Activated CD4-positive, CD25-positive, alpha-beta regulatory T cell (primary cell): ENCODE measurements around the gene CARD14.
"Not testable (repeated sequence)": the region's sequence is repeated elsewhere in the genome, so short reads cannot be mapped to it uniquely, and the experiment has no call there.

Experiments
- DNase-seq, 4 experiments: peaks; one replicate each; lab custom pipeline; 2025; lab: John Stamatoyannopoulos, UW

Gene CARD14

GRCh38 chr17:80147035-80147822 is 22.6 kb upstream of the CARD14 start, which contains the start of gene EIF4A3:
Gene EIF4A3 (minus strand): TSS chr17:80147128. CDS start chr17:80146961, 167 bp downstream.
- peak; percentile 85 to 93 (median 90) for DNase-seq

- no peak for DNase-seq
These were observed 18.5 kb upstream of the CARD14 start for GRCh38 chr17:80151333-80151732.

GRCh38 chr17:80152081-80152702 is 17.6 kb upstream of the CARD14 start:
- no peak for DNase-seq

- DNase-seq = no peak
These were observed 16.8 kb upstream of the CARD14 start for GRCh38 chr17:80153004-80153403.

- DNase-seq = no peak
These were observed 15.7 kb upstream of the CARD14 start for GRCh38 chr17:80154166-80154565.

- not testable (repeated sequence) for DNase-seq
These were observed 14.2 kb upstream of the CARD14 start for GRCh38 chr17:80155600-80155999.

- no peak for DNase-seq
These were observed 11.0 kb upstream of the CARD14 start for GRCh38 chr17:80158846-80159245.

- no peak for DNase-seq
These were observed 9.3 kb upstream of the CARD14 start for GRCh38 chr17:80160536-80160935.

GRCh38 chr17:80163336-80163735 is 6.5 kb upstream of the CARD14 start:
- DNase-seq = no peak

GRCh38 chr17:80164185-80164584 is 5.6 kb upstream of the CARD14 start:
- no peak for DNase-seq

GRCh38 chr17:80166446-80166845 is 3.4 kb upstream of the CARD14 start:
- DNase-seq = no peak

- no peak for DNase-seq
These were observed 1.5 kb upstream of the CARD14 start for GRCh38 chr17:80168371-80168770.

GRCh38 chr17:80169107-80169506 is 723 bp upstream of the CARD14 start:
- no peak for DNase-seq

- DNase-seq = no peak
These were observed 1.9 kb downstream of the CARD14 start for GRCh38 chr17:80171681-80172080.

- no peak for DNase-seq
These were observed 3.3 kb downstream of the CARD14 start for GRCh38 chr17:80173126-80173525.

- no peak for DNase-seq
These were observed 4.1 kb downstream of the CARD14 start for GRCh38 chr17:80173916-80174315.

- DNase-seq = no peak
These were observed 6.9 kb downstream of the CARD14 start for GRCh38 chr17:80176757-80177156.

GRCh38 chr17:80177986-80178595 is 8.3 kb downstream of the CARD14 start:
- DNase-seq = no peak

- DNase-seq = no peak
These were observed 10.4 kb downstream of the CARD14 start for GRCh38 chr17:80180192-80180591.

GRCh38 chr17:80181431-80181830 is 11.6 kb downstream of the CARD14 start:
- DNase-seq = no peak

- no peak for DNase-seq
These were observed 12.5 kb downstream of the CARD14 start for GRCh38 chr17:80182118-80182844.

GRCh38 chr17:80182845-80183223 is 13.0 kb downstream of the CARD14 start:
- no peak for DNase-seq
